K562 (cell line): ENCODE data around the gene AGPAT2. TPM values are rescaled to one million over a fixed set of nuclear protein-coding genes. Genes with fewer than 3 reads are reported as not detected.

Source experiments
- ATAC-seq: fragments of 200-7000 bp; cut with Tn5 transposase; 3 replicates; pipeline ENCODE4 v1.9.1; 2020; ENCODE audit warnings: moderate library complexity
- BruUV-seq: library from RNA; stranded (reverse); fragments of 400-500 nt; replicated peaks from 2 replicates; lab custom pipeline; 2021; lab: Mats Ljungman, UMichigan
- CTCF ChIA-PET: fragments of 300-600 bp; formaldehyde crosslinking; extraction: SDS; loops from one replicate; lab custom pipeline; 2021; ENCODE audit warnings: low intra/inter-chr PET ratio; lab: Yijun Ruan, JAX
- POLR2A ChIA-PET: fragments of 300-600, 350-650 bp; sonication (Branson Sonifier 250); formaldehyde crosslinking; extraction: SDS; loops from one replicate; lab custom pipeline; 2021; ENCODE audit warnings: antibody characterized with exemption, inconsistent platforms; lab: Yijun Ruan, JAX
- DNase-seq, 4 experiments: peaks; one replicate each; pipeline versions ENCODE4 v3.0.0 to v3.0.0-alpha.2; 2011 to 2018; ENCODE audit warnings: low spot score in 3 of 4, mixed read lengths in 3 of 4; ENCODE audit errors: extremely low read depth in 1 of 4
- FAIRE-seq: peaks from 2 replicates; lab custom pipeline; 2011; peaks lifted over from hg19 to GRCh38; lab: Jason Lieb, UNC
- H2AFZ ChIP-seq: 2 replicates; pipeline ENCODE4 v1.6.0; 2011; ENCODE audit warnings: low read depth, low read length, control low read depth, inconsistent platforms
- H3K27ac ChIP-seq: fragments of 200-600 bp; 3 replicates; pipeline ENCODE4 v1.8.0; 2011; ENCODE audit warnings: low read depth, mild to moderate bottlenecking, control low read depth, inconsistent platforms, low read length, moderate library complexity, mixed read lengths; ENCODE audit errors: extremely low read depth
- H3K27me3 ChIP-seq, 2 experiments: fragments of 300-600 bp in 1 of 2; 2 replicates in 1 of 2; 3 replicates in 1 of 2; pipeline versions ENCODE4 v1.6.0 to v1.8.0; 2011; ENCODE audit warnings: inconsistent platforms in 2 of 2, low read length in 2 of 2, mild to moderate bottlenecking in 1 of 2, mixed read lengths in 1 of 2, moderate library complexity in 1 of 2; ENCODE audit not compliant: control insufficient read depth in 2 of 2, insufficient read depth in 2 of 2
- H3K36me3 ChIP-seq: fragments of 300-600 bp; 3 replicates; pipeline ENCODE4 v1.8.0; 2011; ENCODE audit warnings: mild to moderate bottlenecking, low read length, inconsistent platforms; ENCODE audit not compliant: control insufficient read depth, insufficient read depth
- H3K4me1 ChIP-seq, 2 experiments: fragments of 200-600 bp in 1 of 2; replicated peaks in 1 of 2; 2 replicates in 1 of 2; 3 replicates in 1 of 2; pipeline versions ENCODE4 v1.5.1 to v1.8.0; 2011; ENCODE audit warnings: inconsistent platforms in 2 of 2, low read length in 2 of 2, mild to moderate bottlenecking in 1 of 2, mixed read lengths in 1 of 2, moderate library complexity in 1 of 2; ENCODE audit not compliant: control insufficient read depth in 2 of 2, insufficient read depth in 2 of 2
- H3K4me2 ChIP-seq: 2 replicates; pipeline ENCODE4 v1.6.1; 2011; ENCODE audit warnings: low read length, control low read depth, inconsistent platforms, mixed read lengths; ENCODE audit not compliant: insufficient read depth
- H3K4me3 ChIP-seq: fragments of 200-600 bp; sonication (generic), shearing (Covaris generic); 2 replicates; pipeline ENCODE4 v1.5.1; 2016; ENCODE audit warnings: control low read depth, inconsistent platforms
- H3K79me2 ChIP-seq: fragments of 200-600 bp; 3 replicates; pipeline ENCODE4 v1.8.0; 2011; ENCODE audit warnings: low read length, inconsistent platforms; ENCODE audit not compliant: control insufficient read depth, insufficient read depth
- H3K9ac ChIP-seq, 2 experiments: 2 replicates each; pipeline versions ENCODE4 v1.6.0 to v1.6.1; 2011; ENCODE audit warnings: low read depth in 2 of 2, low read length in 2 of 2, control low read depth in 1 of 2, inconsistent platforms in 1 of 2, mild to moderate bottlenecking in 1 of 2, mixed read lengths in 1 of 2; ENCODE audit not compliant: insufficient read depth in 1 of 2
- H3K9me1 ChIP-seq: one replicate; pipeline ENCODE4 v1.6.0; 2011; ENCODE audit warnings: inconsistent platforms, mild to moderate bottlenecking, low read length, moderate library complexity; ENCODE audit not compliant: control insufficient read depth, insufficient read depth
- H3K9me3 ChIP-seq: replicated peaks from 2 replicates; pipeline ENCODE4 v1.5.1; 2011; ENCODE audit warnings: low read depth, low read length, inconsistent platforms; ENCODE audit not compliant: control insufficient read depth, insufficient read depth
- H4K20me1 ChIP-seq: replicated peaks from 2 replicates; pipeline ENCODE4 v1.6.1; 2011; ENCODE audit warnings: low read length, inconsistent platforms, mixed read lengths; ENCODE audit not compliant: control insufficient read depth, insufficient read depth
- ARID4B ChIP-seq: sonication (generic); formaldehyde crosslinking; IDR thresholded peaks from 2 replicates; pipeline ENCODE4 v1.8.0; 2022; ENCODE audit warnings: mild to moderate bottlenecking, missing genetic modification reagents
- BHLHE40 ChIP-seq: IDR thresholded peaks from 2 replicates; pipeline ENCODE4 v1.6.1; 2011; ENCODE audit warnings: low read length, improper control_type of control experiment
- CEBPG ChIP-seq, 3 experiments: fragments of 200-800 bp in 1 of 3; sonication (Bioruptor generic) in 1 of 3; sonication (generic) in 1 of 3; formaldehyde crosslinking in 1 of 3; IDR thresholded peaks in 2 of 3; conservative IDR thresholded peaks in 1 of 3; 2 replicates each; pipeline versions ENCODE4 v1.6.1 to v1.8.0; 2016 to 2022; ENCODE audit warnings: missing compliant biosample characterization in 2 of 3, missing genetic modification characterization in 2 of 3, mild to moderate bottlenecking in 1 of 3, missing genetic modification reagents in 1 of 3
- ESRRA ChIP-seq: fragments of 450-650 bp; IDR thresholded peaks from 2 replicates; pipeline ENCODE4 v1.6.1; 2014; ENCODE audit warnings: low read depth, mild to moderate bottlenecking, moderate library complexity, borderline replicate concordance
- FUS ChIP-seq: fragments of 200-400 bp; formaldehyde crosslinking; optimal IDR thresholded peaks from 2 replicates; pipeline ENCODE3; 2017; ENCODE audit warnings: low read depth, low read length
- HMG20B ChIP-seq: fragments of 250-450 bp; sonication (Bioruptor Pico); IDR thresholded peaks from 2 replicates; pipeline ENCODE4 v1.5.0; 2021; ENCODE audit warnings: mild to moderate bottlenecking
- LCOR ChIP-seq: sonication (generic); formaldehyde crosslinking; IDR thresholded peaks from 2 replicates; pipeline ENCODE4 v1.8.0; 2022; ENCODE audit warnings: mild to moderate bottlenecking, missing genetic modification reagents
- NEUROD1 ChIP-seq: fragments of 150-350 bp; IDR thresholded peaks from 2 replicates; pipeline ENCODE4 v1.6.1; 2014; ENCODE audit warnings: borderline replicate concordance, low read length, low read depth; ENCODE audit not compliant: partially characterized antibody
- NR2C1 ChIP-seq, 2 experiments: fragments of 450-650 bp; IDR thresholded peaks; 2 replicates each; pipeline ENCODE4 v1.6.1; 2017; ENCODE audit warnings: mild to moderate bottlenecking in 2 of 2, antibody characterized with exemption in 1 of 2, inconsistent platforms in 1 of 2, missing compliant biosample characterization in 1 of 2, missing genetic modification characterization in 1 of 2
- POLR2A ChIP-seq: fragments of 450-650 bp; conservative IDR thresholded peaks from 2 replicates; pipeline ENCODE4 v1.6.1; 2016
- POLR2G ChIP-seq: fragments of 200-400 bp; formaldehyde crosslinking; IDR thresholded peaks from 2 replicates; pipeline ENCODE4 v1.6.1; 2017; ENCODE audit warnings: low read depth, mild to moderate bottlenecking, antibody characterized with exemption, low read length, moderate library complexity
- PTTG1 ChIP-seq: fragments of 450-650 bp; IDR thresholded peaks from 2 replicates; pipeline ENCODE4 v1.6.1; 2016; ENCODE audit warnings: low read depth, mild to moderate bottlenecking, missing genetic modification characterization, missing compliant biosample characterization
- SAFB2 ChIP-seq: fragments of 200-400 bp; formaldehyde crosslinking; IDR thresholded peaks from 2 replicates; pipeline ENCODE4 v1.6.1; 2018; ENCODE audit warnings: borderline replicate concordance, low read length, low read depth, moderate library complexity; ENCODE audit not compliant: severe bottlenecking
- TAF15 ChIP-seq: fragments of 200-400 bp; formaldehyde crosslinking; IDR thresholded peaks from 2 replicates; pipeline ENCODE4 v1.6.1; 2017; ENCODE audit warnings: mild to moderate bottlenecking, low read depth, low read length, moderate library complexity
- TFAP4 ChIP-seq: sonication (generic); formaldehyde crosslinking; IDR thresholded peaks from 2 replicates; pipeline ENCODE4 v1.8.0; 2022; ENCODE audit warnings: missing genetic modification reagents, mild to moderate bottlenecking, moderate library complexity, borderline replicate concordance
- ZFX ChIP-seq: sonication (generic); formaldehyde crosslinking; IDR thresholded peaks from 2 replicates; pipeline ENCODE4 v1.8.0; 2022; ENCODE audit warnings: mild to moderate bottlenecking, missing genetic modification reagents, moderate library complexity
- ZNF75A ChIP-seq: fragments of 450-650 bp; formaldehyde crosslinking; IDR thresholded peaks from 2 replicates; pipeline ENCODE4 v1.4.0; 2020; ENCODE audit warnings: mild to moderate bottlenecking
- WGBS: fragments of 100-300 bp; shearing (Covaris generic); methylation state at CpG from one replicate; pipeline ENCODE4 v1.1.6; 2016; ENCODE audit warnings: low coverage, mixed read lengths; ENCODE audit not compliant: insufficient coverage; ENCODE audit errors: missing lambda C conversion rate; 5-methylcytosine and 5-hydroxymethylcytosine counted together
- in situ Hi-C: fragments of 300-500 bp; cut with MboI; formaldehyde crosslinking; loops from 4 replicates; pipeline ENCODE4 v1.15.0; 2018; ENCODE audit warnings: inconsistent platforms, mixed read lengths
- intact Hi-C: fragments of 100-400 bp; cut with micrococcal nuclease; formaldehyde crosslinking; loops from 2 replicates; pipeline ENCODE4 v1.14.2; 2022
- polyA plus RNA-seq, 8 experiments: library from polyadenylated mRNA; depleted of rRNA in 4 of 8; stranded (reverse) in 5 of 8; unstranded in 3 of 8; fragments of >200 nt; fragmentation: Nextera tagmentation in 2 of 8; fragmentation: Illumina TruSeq in 1 of 8; extraction: Ambion mirVana in 2 of 8; extraction: Trizol in 1 of 8; gene quantifications; 2 replicates each; pipeline versions ENCODE4 v1.2.1 to v1.2.3, GENCODE V29; 2011 to 2014; ENCODE audit warnings: inconsistent platforms in 1 of 8, missing spikeins in 1 of 8
- total RNA-seq, 7 experiments: library from RNA; depleted of rRNA in 6 of 7; stranded (reverse); fragments of >200 nt in 6 of 7; fragmentation: Illumina TruSeq in 2 of 7; extraction: Trizol in 2 of 7; gene quantifications; 2 replicates each; pipeline versions ENCODE4 v1.2.1 to v1.2.3, GENCODE V29; 2011 to 2021; ENCODE audit warnings: low replicate concordance in 1 of 7

AGPAT2 gene
- total and polyA plus RNA-seq, 9 of the 15 experiments (the other 6 are each of a cell fraction or from before 2014, with no cell fraction given): 0.13 to 54.5 (median 23.9) TPM

- ChIA-PET POLR2A (no interaction called here), CTCF (interaction anchor here (0.8 kb wide), 1 partner anchor 20 kb away, joined by 3 read pairs; no protein-coding TSS in a partner anchor)
- Histone ChIP-seq H3K4me3 (peak overlapping the region; percentile 81), H3K9me3 (0 out of 2 replicates have a peak, but pooled peaks cover 3% of the 10 kb centered on the region), H3K4me2 (peak overlapping the region; percentile 95), H4K20me1 (peaks cover 50% of the 10 kb centered on the region), H3K9ac (peak overlapping the region; percentile 77 to 97), H3K27me3 (no peaks in the 10 kb centered on the region), H2AFZ (no peak overlapping the region), H3K9me1 (peaks cover 2% of the 10 kb centered on the region), H3K27ac (peak overlapping the region; percentile 79), H3K4me1 (peaks cover 18 to 96% of the 10 kb centered on the region in 2 experiments), H3K79me2 (peaks cover 70% of the 10 kb centered on the region), H3K36me3 (peaks cover 62% of the 10 kb centered on the region; the same call in 2 of the 3 replicates)
- peak in 1 of 4 experiments; percentile 76 for DNase-seq
- peak; percentile 59 for ATAC-seq
- in situ Hi-C loops: no loop called here
- intact Hi-C loops: no loop called here
- WGBS: under 1% methylated on average over 42 of the region's 49 CpGs
- FAIRE-seq: no peak
- no TSS peak for BruUV-seq
- TF ChIP-seq ESRRA: no peak; the same call in 1 of the 2 replicates
- peak; percentile 45 for TF ChIP-seq ARID4B (CRISPR knock-in tag)
- TF ChIP-seq POLR2A: peak; percentile 70
- peak; percentile 49 for TF ChIP-seq TFAP4 (CRISPR knock-in tag)
- TF ChIP-seq SAFB2: no peak
- 0 out of 2 replicates have a peak, but pooled peaks have one; percentile 47 for TF ChIP-seq TAF15
- TF ChIP-seq LCOR (CRISPR knock-in tag): no peak
- TF ChIP-seq NR2C1 (IDR thresholded peaks at IDR 0.05): no peak
- TF ChIP-seq NR2C1 (tag; IDR thresholded peaks at IDR 0.05): no peak
- TF ChIP-seq ZNF75A (CRISPR knock-in tag): no peak
- TF ChIP-seq CEBPG (CRISPR knock-in tag; IDR thresholded peaks at IDR 0.05): no peak; the same call in 1 of the 2 replicates
- TF ChIP-seq CEBPG (tag; conservative IDR thresholded peaks at IDR 0.05 in 1 of 2, IDR thresholded peaks at IDR 0.05 in 1 of 2): no peak
- TF ChIP-seq BHLHE40: 0 out of 2 replicates have a peak, but pooled peaks have one; percentile 8
- TF ChIP-seq ZFX (CRISPR knock-in tag): peak; percentile 60
- TF ChIP-seq PTTG1: no peak
- peak; percentile 83 for TF ChIP-seq POLR2G
- TF ChIP-seq FUS: peak; percentile 98
- no peak for TF ChIP-seq NEUROD1
- TF ChIP-seq HMG20B (CRISPR knock-in tag): no peak
These were observed 22.1 kb downstream of the AGPAT2 start for GRCh38 chr9:136665111-136665703.
